Measurements from ENCODE around the gene MUC13. TPM values are rescaled to one million over a fixed set of nuclear protein-coding genes. Genes with fewer than 3 reads are reported as not detected.

MUC13 gene
- polyA plus RNA-seq, 1 donor from 2014 or later, result not detected

GRCh38 chr3:124886168-124887056 lies 48.1 kb downstream of the MUC13 start:
- Histone ChIP-seq H4K20me1 (ENCODE audit: insufficient read depth) (no peaks in the 10 kb centered on the region), H2AFZ (ENCODE audit: low read depth, low read length) (no peak overlapping the region), H3K9me3 (ENCODE audit: low read length) (no peaks in the 10 kb centered on the region), H3K4me2 (ENCODE audit: low read length) (no peak overlapping the region), H3K9me2 (ENCODE audit: insufficient read depth, low read length) (no peaks in the 10 kb centered on the region), H3K4me3 (ENCODE audit: low read length) (peak overlapping the region; percentile 63), H3F3A (ENCODE audit: insufficient read depth, low read length, poor library complexity, severe bottlenecking) (no peaks in the 10 kb centered on the region), H3K79me2 (replicated peaks; ENCODE audit: insufficient read depth, low read length) (no peaks in the 10 kb centered on the region), H3K27ac (ENCODE audit: low read length) (no peak overlapping the region), H3K27me3 (ENCODE audit: insufficient read depth, low read depth, low read length) (peaks cover 59% of the 10 kb centered on the region), H3K36me3 (ENCODE audit: insufficient read depth, low read length) (no peaks in the 10 kb centered on the region), H3K9ac (ENCODE audit: low read length) (no peak overlapping the region)
- TF ChIP-seq CTCF (IDR thresholded peaks at IDR 0.05; ENCODE audit: poor library complexity, severe bottlenecking) (no peak), EZH2 (IDR thresholded peaks at IDR 0.05; ENCODE audit: borderline replicate concordance, insufficient read depth, low read length, poor library complexity, severe bottlenecking) (no peak), EP300 (conservative IDR thresholded peaks at IDR 0.05; ENCODE audit: poor library complexity, severe bottlenecking) (no peak)

- no peaks in the 10 kb centered on the region for H3K9me3 ChIP-seq (ENCODE audit: low read length)
- H3F3A ChIP-seq (ENCODE audit: insufficient read depth, low read length, poor library complexity, severe bottlenecking), result no peaks in the 10 kb centered on the region
- no peak overlapping the region for H3K4me2 ChIP-seq (ENCODE audit: low read length)
- H3K9me2 ChIP-seq (ENCODE audit: insufficient read depth, low read length), result no peaks in the 10 kb centered on the region
- H3K36me3 ChIP-seq (ENCODE audit: insufficient read depth, low read length), result no peaks in the 10 kb centered on the region
- no peaks in the 10 kb centered on the region for H4K20me1 ChIP-seq (ENCODE audit: insufficient read depth)
- H3K27me3 ChIP-seq (ENCODE audit: insufficient read depth, low read depth, low read length), result peaks cover 59% of the 10 kb centered on the region
- no peak overlapping the region for H3K27ac ChIP-seq (ENCODE audit: low read length)
- no peak overlapping the region for H2AFZ ChIP-seq (ENCODE audit: low read depth, low read length)
- H3K9ac ChIP-seq (ENCODE audit: low read length), result no peak overlapping the region
- TF ChIP-seq REST (IDR thresholded peaks at IDR 0.05; ENCODE audit: borderline replicate concordance), result no peak
- no peak for TF ChIP-seq CTCF (IDR thresholded peaks at IDR 0.05; ENCODE audit: poor library complexity, severe bottlenecking)
- no peak for TF ChIP-seq POLR2AphosphoS5 (IDR thresholded peaks at IDR 0.05)
- TF ChIP-seq TAF1 (IDR thresholded peaks at IDR 0.05; ENCODE audit: low read depth), result no peak
- no peak for TF ChIP-seq SMC3 (conservative IDR thresholded peaks at IDR 0.05; ENCODE audit: poor library complexity)
- no peak for TF ChIP-seq RAD21 (conservative IDR thresholded peaks at IDR 0.05)
- TF ChIP-seq EP300 (conservative IDR thresholded peaks at IDR 0.05; ENCODE audit: poor library complexity, severe bottlenecking), result no peak
- no peak for TF ChIP-seq MXI1 (conservative IDR thresholded peaks at IDR 0.05; ENCODE audit: poor library complexity, severe bottlenecking)
- no peak for TF ChIP-seq EZH2 (IDR thresholded peaks at IDR 0.05; ENCODE audit: borderline replicate concordance, insufficient read depth, low read length, poor library complexity, severe bottlenecking)
- H3K79me2 ChIP-seq (replicated peaks; ENCODE audit: insufficient read depth, low read length), result no peaks in the 10 kb centered on the region
- peak overlapping the region; percentile 63 for H3K4me3 ChIP-seq (ENCODE audit: low read length)
Measured at GRCh38 chr3:124885466-124886167, 48.9 kb downstream of the MUC13 start.

Data from neural cell (in vitro differentiated cells).